ENCODE measurements around the gene SDC3. TPM values are rescaled to one million over a fixed set of nuclear protein-coding genes. Genes with fewer than 3 reads are reported as not detected.

The SDC3 gene
- total RNA-seq, 4 donors from 2014 or later, result 4.3 to 23.5 (median 14.5) TPM

GRCh38 chr1:30923597-30923996 is 15.0 kb upstream of the SDC3 start:
- WGBS, 2 donors, result 92 to 94% methylated on average over 1 of the region's 1 CpG

GRCh38 chr1:30920827-30921226 is 12.3 kb upstream of the SDC3 start:
- intact Hi-C loops (cut with DNase I; ENCODE audit: low total_unique reads), result loop anchor here (10.0 kb wide), 1 partner anchor 1216 kb away; no protein-coding TSS in a partner anchor
- H3K4me3 ChIP-seq (ENCODE audit: low read depth, poor library complexity, severe bottlenecking), result no peak overlapping the region
- DNase-seq (ENCODE audit: low spot score in 2 of 2), result peak in 1 of 2 donors; percentile 21
- no peak for TF ChIP-seq CTCF (IDR thresholded peaks at IDR 0.05)
- no peak for TF ChIP-seq POLR2A (IDR thresholded peaks at IDR 0.05)
- 50 to 55% methylated on average over 7 of the region's 7 CpGs for WGBS, 2 donors

More at GRCh38 chr1:30923597-30923996, 15.0 kb upstream of the SDC3 start:
- intact Hi-C loops (cut with DNase I; ENCODE audit: low total_unique reads), result loop anchor here (10.0 kb wide), 1 partner anchor 1219 kb away; no protein-coding TSS in a partner anchor
- peak in 1 of 2 donors; percentile 29 for DNase-seq (ENCODE audit: low spot score in 2 of 2)
- TF ChIP-seq POLR2A (IDR thresholded peaks at IDR 0.05) (no peak), CTCF (IDR thresholded peaks at IDR 0.05) (no peak)
- H3K4me3 ChIP-seq (ENCODE audit: low read depth, poor library complexity, severe bottlenecking), result no peak overlapping the region

- 71% methylated on average over 10 of the region's 10 CpGs for WGBS, 2 donors
- peak in 1 of 2 donors; percentile 69 for DNase-seq (ENCODE audit: low spot score in 2 of 2)
- TF ChIP-seq CTCF (IDR thresholded peaks at IDR 0.05) (no peak), POLR2A (IDR thresholded peaks at IDR 0.05) (no peak)
- H3K4me3 ChIP-seq (ENCODE audit: low read depth, poor library complexity, severe bottlenecking), result no peak overlapping the region
- intact Hi-C loops (cut with DNase I; ENCODE audit: low total_unique reads), result no loop called here
These were observed 10.7 kb upstream of the SDC3 start for GRCh38 chr1:30919025-30919881.

- intact Hi-C loops (cut with DNase I; ENCODE audit: low total_unique reads), result no loop called here
- no peak for DNase-seq (ENCODE audit: low spot score in 2 of 2)
- 79 to 85% methylated on average over 12 of the region's 12 CpGs for WGBS, 2 donors
These were observed 7.7 kb upstream of the SDC3 start for GRCh38 chr1:30916296-30916695.

GRCh38 chr1:30915491-30916230 is 7.1 kb upstream of the SDC3 start:
- 90 to 93% methylated on average over 12 to 13 of the region's 13 CpGs for WGBS, 2 donors
- no peak overlapping the region for H3K4me3 ChIP-seq (ENCODE audit: low read depth, poor library complexity, severe bottlenecking)
- TF ChIP-seq CTCF (IDR thresholded peaks at IDR 0.05) (no peak), POLR2A (IDR thresholded peaks at IDR 0.05) (no peak)
- intact Hi-C loops (cut with DNase I; ENCODE audit: low total_unique reads), result no loop called here
- DNase-seq (ENCODE audit: low spot score in 2 of 2), result no peak

More at GRCh38 chr1:30916296-30916695, 7.7 kb upstream of the SDC3 start:
- H3K4me3 ChIP-seq (ENCODE audit: low read depth, poor library complexity, severe bottlenecking), result no peak overlapping the region
- no peak for TF ChIP-seq CTCF (IDR thresholded peaks at IDR 0.05)
- TF ChIP-seq POLR2A (IDR thresholded peaks at IDR 0.05), result no peak

All from lower leg skin (tissue), 4 donors.